Colonic mucosa (tissue), 4 donors: ENCODE measurements around the gene SNPH. TPM values are rescaled to one million over a fixed set of nuclear protein-coding genes. Genes with fewer than 3 reads are reported as not detected.

Experiments
- DNase-seq: peaks from one replicate; pipeline ENCODE4 v3.0.0-alpha.2; 2020
- H3K27ac ChIP-seq: fragments of 200-600 bp; one replicate; pipeline ENCODE4 v1.8.0; 2021
- H3K27me3 ChIP-seq: fragments of 200-600 bp; one replicate; pipeline ENCODE4 v1.8.0; 2021
- H3K36me3 ChIP-seq: fragments of 200-600 bp; one replicate; pipeline ENCODE4 v1.8.0; 2021
- H3K4me1 ChIP-seq: fragments of 200-600 bp; one replicate; pipeline ENCODE4 v1.8.0; 2021; ENCODE audit warnings: mild to moderate bottlenecking
- H3K4me3 ChIP-seq: fragments of 200-600 bp; one replicate; pipeline ENCODE4 v1.8.0; 2021
- H3K9ac ChIP-seq, 2 donors: one replicate each; pipeline ENCODE4 v1.7.0; 2013; ENCODE audit warnings: control low read depth in 2 of 2, low read depth in 2 of 2, low read length in 2 of 2
- H3K9me3 ChIP-seq: fragments of 200-600 bp; one replicate; pipeline ENCODE4 v1.8.0; 2021
- intact Hi-C: fragments of 100-400 bp; cut with DNase I; formaldehyde crosslinking; loops from one replicate; pipeline ENCODE4 v1.14.1; 2022
- total RNA-seq, 2 donors: library from RNA; stranded (reverse); fragmentation: NEBNext Ultra II Directional in 1 of 2; extraction: Animal tissue kit (Norgen Biotek cat#: 25700) in 1 of 2; gene quantifications; one replicate each; pipeline ENCODE4 v1.2.1, GENCODE V29; 2021
- TF ChIP-seq, protein P1 (sequence below): fragments of 200-600 bp; IDR thresholded peaks from one replicate; pipeline ENCODE4 v1.8.0; 2022; ENCODE audit warnings: antibody characterized with exemption, mild to moderate bottlenecking
- donor health status: healthy.
- donor health status: DM: no; HTN: no; CAD: no.
- donor health status: DM: no; HTN: no; CAD: no.

SNPH gene
- total RNA-seq, 2 donors from 2014 or later, result 1.9 to 2.4 TPM

DNA sequence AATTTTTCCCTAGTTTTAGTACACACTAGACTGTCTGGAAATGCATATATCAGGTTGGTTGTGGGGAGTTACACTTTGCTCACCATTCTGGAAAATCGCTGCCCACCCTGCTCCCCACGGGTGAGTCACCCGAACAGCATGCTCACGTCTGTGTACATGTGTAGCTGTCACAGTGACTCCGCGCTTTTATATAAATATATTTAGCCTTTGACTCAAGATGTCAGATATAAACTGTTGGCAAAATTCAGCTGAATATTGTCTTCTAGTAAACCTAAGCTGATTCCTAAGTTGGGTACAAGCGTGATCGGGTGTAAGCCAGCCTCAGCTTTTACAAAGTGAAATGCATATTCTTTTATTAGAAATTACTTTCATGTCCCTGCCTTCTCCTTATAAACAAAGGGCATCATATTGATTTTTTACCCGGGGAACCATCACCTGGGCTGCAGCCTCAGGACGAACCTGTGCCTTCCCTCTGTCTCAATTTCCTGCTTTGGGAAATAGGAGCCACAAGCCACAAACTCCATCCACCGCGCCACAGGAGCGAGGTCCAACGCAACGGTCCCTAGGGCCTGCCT lies 58.6 kb downstream of the SNPH start:
- intact Hi-C loops, result loop anchor here (5.0 kb wide), 2 partner anchors 68 to 143 kb away; partner anchors contain the start of genes FKBP1A and NSFL1C
- Histone ChIP-seq H3K4me1 (no peaks in the 10 kb centered on the region), H3K9me3 (no peaks in the 10 kb centered on the region), H3K27me3 (no peaks in the 10 kb centered on the region), H3K9ac (peak overlapping the region; percentile 90 to 93), H3K4me3 (peak overlapping the region; percentile 70), H3K27ac (peak overlapping the region; percentile 97), H3K36me3 (no peaks in the 10 kb centered on the region)
- TF ChIP-seq, protein P1, sequence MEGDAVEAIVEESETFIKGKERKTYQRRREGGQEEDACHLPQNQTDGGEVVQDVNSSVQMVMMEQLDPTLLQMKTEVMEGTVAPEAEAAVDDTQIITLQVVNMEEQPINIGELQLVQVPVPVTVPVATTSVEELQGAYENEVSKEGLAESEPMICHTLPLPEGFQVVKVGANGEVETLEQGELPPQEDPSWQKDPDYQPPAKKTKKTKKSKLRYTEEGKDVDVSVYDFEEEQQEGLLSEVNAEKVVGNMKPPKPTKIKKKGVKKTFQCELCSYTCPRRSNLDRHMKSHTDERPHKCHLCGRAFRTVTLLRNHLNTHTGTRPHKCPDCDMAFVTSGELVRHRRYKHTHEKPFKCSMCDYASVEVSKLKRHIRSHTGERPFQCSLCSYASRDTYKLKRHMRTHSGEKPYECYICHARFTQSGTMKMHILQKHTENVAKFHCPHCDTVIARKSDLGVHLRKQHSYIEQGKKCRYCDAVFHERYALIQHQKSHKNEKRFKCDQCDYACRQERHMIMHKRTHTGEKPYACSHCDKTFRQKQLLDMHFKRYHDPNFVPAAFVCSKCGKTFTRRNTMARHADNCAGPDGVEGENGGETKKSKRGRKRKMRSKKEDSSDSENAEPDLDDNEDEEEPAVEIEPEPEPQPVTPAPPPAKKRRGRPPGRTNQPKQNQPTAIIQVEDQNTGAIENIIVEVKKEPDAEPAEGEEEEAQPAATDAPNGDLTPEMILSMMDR, result no peak
- no peak for DNase-seq

DNA sequence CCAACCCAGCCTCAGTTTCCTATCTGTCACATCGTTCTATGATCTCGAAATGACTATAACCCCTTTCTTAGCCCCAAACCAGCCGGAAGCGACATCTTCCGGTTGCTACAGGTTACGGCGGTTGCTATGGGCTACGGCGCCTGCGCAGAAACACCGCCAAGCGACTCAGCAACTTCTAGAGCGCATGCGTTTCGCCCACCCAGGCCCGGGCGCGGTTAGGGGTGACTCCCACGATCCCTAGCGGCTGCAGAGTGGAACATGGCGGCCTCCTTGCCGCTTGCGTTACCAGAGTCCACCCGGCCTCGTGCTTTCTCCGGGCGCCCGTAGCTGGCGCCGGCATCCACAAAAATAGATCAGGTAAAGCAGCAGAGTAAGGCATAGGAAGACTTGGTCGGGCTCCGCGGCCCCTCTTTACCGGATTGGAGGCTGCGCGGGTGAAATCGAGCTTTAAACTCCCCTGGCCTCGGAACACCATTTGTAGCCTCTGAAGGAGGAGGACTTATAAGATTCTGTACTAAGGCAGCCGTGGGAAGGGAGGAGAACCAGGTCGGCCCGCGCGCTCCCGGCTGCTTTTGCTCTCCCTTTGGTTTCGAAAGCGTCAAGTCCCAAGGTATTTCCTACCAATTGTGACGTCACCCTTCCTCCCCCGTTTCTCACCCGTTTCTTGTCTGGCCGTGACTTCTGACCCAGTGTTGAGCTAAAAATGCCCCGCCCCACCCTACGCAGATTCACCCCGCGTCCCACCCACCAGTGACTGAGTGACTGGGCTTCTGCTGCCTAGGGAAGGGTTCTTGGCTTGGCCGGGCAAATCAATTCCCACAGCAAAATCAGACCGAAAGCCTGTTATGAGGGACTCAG lies 59.3 kb downstream of the SNPH start:
- H3K9ac ChIP-seq, result peak overlapping the region; percentile 90 to 93
- H3K4me3 ChIP-seq, result peak overlapping the region; percentile 70
- H3K9me3 ChIP-seq, result no peaks in the 10 kb centered on the region
- H3K36me3 ChIP-seq, result no peaks in the 10 kb centered on the region
- peak; percentile 98 for DNase-seq
- intact Hi-C loops, result loop anchor here (5.0 kb wide), 1 partner anchor 67 kb away; the partner anchor contains the start of gene FKBP1A
- TF ChIP-seq, protein P1, result no peak
- H3K4me1 ChIP-seq, result peaks cover 2% of the 10 kb centered on the region
- peak overlapping the region; percentile 97 for H3K27ac ChIP-seq
- no peaks in the 10 kb centered on the region for H3K27me3 ChIP-seq

DNA sequence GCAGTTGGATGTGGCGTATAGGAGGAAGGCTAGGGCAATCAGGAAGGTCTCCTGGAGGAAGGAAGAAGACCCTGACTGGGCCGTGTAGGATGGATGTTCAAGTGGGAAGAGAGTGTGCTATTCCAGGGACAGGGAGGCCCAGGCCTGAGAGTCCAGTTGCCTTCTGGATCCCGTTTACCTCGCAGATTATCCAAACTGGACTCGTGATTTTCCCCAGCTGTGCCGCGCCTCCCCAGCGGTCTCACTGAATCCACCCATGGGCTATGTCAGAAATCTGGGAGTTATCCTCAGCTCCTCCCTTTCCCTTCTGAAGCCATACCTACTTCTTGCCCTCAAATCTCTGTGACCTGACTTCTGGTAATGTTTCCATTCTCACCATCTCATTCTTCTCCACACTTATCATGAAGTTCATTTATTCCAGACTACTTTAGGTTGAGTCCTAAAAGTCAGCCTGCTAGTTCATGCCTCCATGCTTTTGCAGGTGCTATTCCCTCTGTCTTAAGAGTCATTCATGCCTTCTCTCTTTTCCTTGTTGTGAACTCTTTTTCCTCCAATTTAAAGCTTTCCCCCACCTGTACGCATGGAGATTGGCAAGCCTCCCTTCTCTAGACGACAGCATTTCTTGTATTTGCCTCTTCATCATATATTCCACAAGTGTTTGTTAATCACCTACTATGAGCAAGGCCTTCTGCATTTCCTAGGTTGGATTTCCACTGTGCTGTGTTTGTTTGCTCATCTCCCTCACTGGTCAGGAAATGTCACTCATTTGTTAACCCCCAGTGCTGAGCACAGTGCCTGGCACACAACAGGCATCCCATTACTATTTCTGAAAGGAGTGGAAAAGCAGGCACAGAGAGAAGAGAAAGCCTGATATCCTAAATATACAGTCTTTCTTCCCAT lies 60.2 kb downstream of the SNPH start:
- H3K4me1 ChIP-seq, result peaks cover 6% of the 10 kb centered on the region

DNA sequence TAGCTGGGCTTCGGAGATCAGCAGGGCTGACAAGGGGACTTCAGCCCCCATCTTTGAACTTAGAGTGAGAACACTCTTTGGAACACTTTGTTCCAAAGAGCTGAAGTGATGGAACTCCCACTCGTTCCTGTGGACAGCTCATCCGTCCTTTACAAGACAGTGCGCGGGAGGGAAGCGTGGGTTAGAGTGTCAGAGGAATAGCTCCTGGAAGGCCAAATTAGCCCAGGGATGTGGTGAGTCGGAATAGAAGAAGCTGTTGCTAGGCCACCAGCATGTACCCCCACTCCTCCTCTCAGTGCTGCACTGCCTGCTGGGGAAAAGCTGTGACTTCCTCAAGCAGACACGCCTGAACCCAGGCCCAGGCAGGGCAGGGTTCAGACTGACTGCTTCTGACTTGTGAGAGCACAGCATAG lies 61.2 kb downstream of the SNPH start:
- peaks cover 6% of the 10 kb centered on the region for H3K4me1 ChIP-seq
- no peaks in the 10 kb centered on the region for H3K27me3 ChIP-seq
- peak overlapping the region; percentile 97 for H3K27ac ChIP-seq
- no peaks in the 10 kb centered on the region for H3K9me3 ChIP-seq
- peak overlapping the region; percentile 5 to 93 for H3K9ac ChIP-seq
- no peaks in the 10 kb centered on the region for H3K36me3 ChIP-seq
- TF ChIP-seq, protein P1, result no peak
- intact Hi-C loops, result loop anchor here (5.0 kb wide), 1 partner anchor 65 kb away; the partner anchor contains the start of gene FKBP1A
- H3K4me3 ChIP-seq, result peak overlapping the region; percentile 70
- peak; percentile 61 for DNase-seq

More for the DNA sequence above, 60.2 kb downstream of the SNPH start:
- H3K4me3 ChIP-seq, result peak overlapping the region; percentile 70
- no peaks in the 10 kb centered on the region for H3K27me3 ChIP-seq
- peak; percentile 16 for DNase-seq
- intact Hi-C loops, result loop anchor here (5.0 kb wide), 1 partner anchor 66 kb away; the partner anchor contains the start of gene FKBP1A
- H3K9me3 ChIP-seq, result no peaks in the 10 kb centered on the region
- H3K9ac ChIP-seq, result peak overlapping the region; percentile 90 to 93
- TF ChIP-seq, protein P1, result no peak
- peak overlapping the region; percentile 97 for H3K27ac ChIP-seq
- no peaks in the 10 kb centered on the region for H3K36me3 ChIP-seq
